Calu3 (cell line): ENCODE results near the gene FBXL12. TPM values are rescaled to one million over a fixed set of nuclear protein-coding genes. Genes with fewer than 3 reads are reported as not detected.
"Not testable (repeated sequence)": the region's sequence is repeated elsewhere in the genome, so short reads cannot be mapped to it uniquely, and the experiment has no call there.

Source experiments
- BruUV-seq: library from RNA; stranded (reverse); fragments of 400-500 nt; replicated peaks from 2 replicates; lab custom pipeline; 2021; lab: Mats Ljungman, UMichigan
- CTCF ChIA-PET: fragments of 300-600 bp; sonication (Branson Sonifier 250); formaldehyde crosslinking; loops from one replicate; lab custom pipeline; 2022; ENCODE audit warnings: antibody characterized with exemption; lab: Charles Lee
- DNase-seq: peaks from one replicate; pipeline ENCODE4 v3.0.0; 2022
- H3K27ac Mint-ChIP-seq: one replicate; pipeline ENCODE4 v1.8.0; 2022; ENCODE audit warnings: mixed read lengths; ENCODE audit not compliant: unreplicated experiment
- H3K27me3 Mint-ChIP-seq: one replicate; pipeline ENCODE4 v1.8.0; 2022; ENCODE audit warnings: mixed read lengths; ENCODE audit not compliant: unreplicated experiment
- H3K36me3 Mint-ChIP-seq: one replicate; pipeline ENCODE4 v1.8.0; 2022; ENCODE audit warnings: mild to moderate bottlenecking, moderate library complexity, mixed read lengths; ENCODE audit not compliant: insufficient read depth, unreplicated experiment
- H3K4me1 Mint-ChIP-seq: one replicate; pipeline ENCODE4 v1.8.0; 2022; ENCODE audit warnings: mild to moderate bottlenecking, low read depth, mixed read lengths; ENCODE audit not compliant: unreplicated experiment
- H3K4me3 Mint-ChIP-seq: one replicate; pipeline ENCODE4 v1.8.0; 2022; ENCODE audit warnings: mild to moderate bottlenecking, low read depth, moderate library complexity, mixed read lengths; ENCODE audit not compliant: unreplicated experiment
- H3K9me3 Mint-ChIP-seq: one replicate; pipeline ENCODE4 v1.8.0; 2022; ENCODE audit warnings: low read depth, mixed read lengths; ENCODE audit not compliant: unreplicated experiment
- intact Hi-C: fragments of 100-400 bp; cut with micrococcal nuclease; formaldehyde crosslinking; loops from one replicate; pipeline ENCODE4 v1.10.0; 2022; ENCODE audit not compliant: unreplicated experiment
- total RNA-seq: library from RNA; stranded (reverse); gene quantifications from 2 replicates; pipeline ENCODE4 v1.2.3, GENCODE V29; 2022
- TF ChIP-seq, protein P1 (sequence below): fragments of 200-600 bp; IDR thresholded peaks from one replicate; pipeline ENCODE4 v1.8.0; 2022; ENCODE audit warnings: antibody characterized with exemption; ENCODE audit not compliant: unreplicated experiment

FBXL12 gene
- total RNA-seq, 1 experiment from 2014 or later: 20.7 TPM

DNA sequence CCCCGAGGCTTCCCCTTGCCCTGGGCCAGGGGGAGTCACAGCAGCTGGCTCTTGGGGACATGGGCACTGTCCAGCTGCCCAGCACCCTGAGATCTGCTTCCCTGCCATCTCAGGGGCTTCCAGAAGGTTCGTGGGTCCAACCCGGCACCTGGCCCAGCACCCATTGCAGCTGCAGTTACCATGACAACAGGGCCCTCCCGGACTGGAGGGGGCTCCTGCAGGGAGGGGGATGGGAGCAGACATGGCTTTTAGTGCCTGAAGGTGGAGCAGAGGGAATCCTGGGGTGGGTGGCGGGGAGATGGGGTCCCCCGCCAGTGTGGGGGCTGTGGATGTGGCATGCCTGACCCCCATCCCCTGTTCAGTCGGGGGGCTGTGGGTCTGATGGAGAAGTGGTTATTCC is 30.9 kb upstream of the FBXL12 start:
- Mint-ChIP-seq H3K27me3 (no peaks in the 10 kb centered on the region), H3K27ac (no peak overlapping the region), H3K9me3 (peaks cover 2% of the 10 kb centered on the region), H3K4me3 (no peak overlapping the region), H3K4me1 (no peaks in the 10 kb centered on the region), H3K36me3 (peaks cover 15% of the 10 kb centered on the region)
- no TSS peak for BruUV-seq
- TF ChIP-seq, protein P1, sequence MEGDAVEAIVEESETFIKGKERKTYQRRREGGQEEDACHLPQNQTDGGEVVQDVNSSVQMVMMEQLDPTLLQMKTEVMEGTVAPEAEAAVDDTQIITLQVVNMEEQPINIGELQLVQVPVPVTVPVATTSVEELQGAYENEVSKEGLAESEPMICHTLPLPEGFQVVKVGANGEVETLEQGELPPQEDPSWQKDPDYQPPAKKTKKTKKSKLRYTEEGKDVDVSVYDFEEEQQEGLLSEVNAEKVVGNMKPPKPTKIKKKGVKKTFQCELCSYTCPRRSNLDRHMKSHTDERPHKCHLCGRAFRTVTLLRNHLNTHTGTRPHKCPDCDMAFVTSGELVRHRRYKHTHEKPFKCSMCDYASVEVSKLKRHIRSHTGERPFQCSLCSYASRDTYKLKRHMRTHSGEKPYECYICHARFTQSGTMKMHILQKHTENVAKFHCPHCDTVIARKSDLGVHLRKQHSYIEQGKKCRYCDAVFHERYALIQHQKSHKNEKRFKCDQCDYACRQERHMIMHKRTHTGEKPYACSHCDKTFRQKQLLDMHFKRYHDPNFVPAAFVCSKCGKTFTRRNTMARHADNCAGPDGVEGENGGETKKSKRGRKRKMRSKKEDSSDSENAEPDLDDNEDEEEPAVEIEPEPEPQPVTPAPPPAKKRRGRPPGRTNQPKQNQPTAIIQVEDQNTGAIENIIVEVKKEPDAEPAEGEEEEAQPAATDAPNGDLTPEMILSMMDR: no peak
- CTCF ChIA-PET: no interaction called here
- intact Hi-C loops: no loop called here
- no peak for DNase-seq

DNA sequence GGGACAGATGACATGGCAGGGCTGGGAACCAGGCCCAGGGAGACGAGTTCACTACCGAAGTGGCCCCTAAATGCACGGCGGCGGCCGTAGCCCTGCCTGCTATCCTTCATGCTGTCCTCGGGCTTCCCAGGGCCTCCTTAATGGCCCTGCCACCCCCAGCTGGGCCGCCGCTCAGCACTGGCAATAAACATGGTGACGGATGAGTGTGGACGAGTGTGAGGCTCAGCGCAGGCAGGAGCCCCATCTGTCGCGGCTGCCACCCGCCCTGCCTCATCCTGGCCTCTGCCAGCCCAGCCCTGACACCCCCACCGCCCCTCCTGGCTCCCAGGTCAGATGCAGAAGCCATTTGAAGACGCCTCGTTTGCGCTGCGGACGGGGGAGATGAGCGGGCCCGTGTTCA is 29.9 kb upstream of the FBXL12 start:
- no peak for DNase-seq
- Mint-ChIP-seq H3K36me3 (peaks cover 18% of the 10 kb centered on the region), H3K27ac (no peak overlapping the region), H3K4me1 (no peaks in the 10 kb centered on the region), H3K9me3 (peaks cover 1% of the 10 kb centered on the region), H3K27me3 (no peaks in the 10 kb centered on the region), H3K4me3 (no peak overlapping the region)
- intact Hi-C loops: no loop called here
- CTCF ChIA-PET: interaction anchor here (0.6 kb wide), 1 partner anchor 15 kb away, joined by 3 read pairs; no protein-coding TSS in a partner anchor
- BruUV-seq: no TSS peak
- TF ChIP-seq, protein P1: no peak

DNA sequence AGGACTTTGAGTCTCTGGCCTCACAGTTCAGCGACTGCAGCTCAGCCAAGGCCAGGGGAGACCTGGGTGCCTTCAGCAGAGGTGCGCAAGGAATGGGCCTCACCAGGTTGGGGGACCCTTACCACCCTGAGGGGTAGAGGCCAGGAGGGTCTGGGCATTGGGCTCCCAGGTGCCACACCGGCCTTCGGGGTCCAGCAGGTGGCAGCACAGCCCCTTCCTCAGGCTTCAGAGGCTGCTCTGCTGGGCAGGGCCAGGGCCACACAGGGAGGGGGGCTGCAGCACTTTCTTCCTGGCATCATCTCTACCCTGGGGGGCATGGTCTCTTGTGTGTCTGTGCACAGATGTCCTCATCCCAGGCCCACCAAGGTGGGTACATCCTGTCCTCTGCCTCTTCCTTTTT is 29.2 kb upstream of the FBXL12 start:
- no peak overlapping the region for H3K4me3 Mint-ChIP-seq
- no peaks in the 10 kb centered on the region for H3K9me3 Mint-ChIP-seq
- CTCF ChIA-PET: no interaction called here
- H3K27ac Mint-ChIP-seq: no peak overlapping the region
- intact Hi-C loops: no loop called here
- no peaks in the 10 kb centered on the region for H3K27me3 Mint-ChIP-seq
- TF ChIP-seq, protein P1: no peak
- no TSS peak for BruUV-seq
- H3K36me3 Mint-ChIP-seq: peaks cover 23% of the 10 kb centered on the region
- peak; percentile 35 for DNase-seq
- no peaks in the 10 kb centered on the region for H3K4me1 Mint-ChIP-seq

DNA sequence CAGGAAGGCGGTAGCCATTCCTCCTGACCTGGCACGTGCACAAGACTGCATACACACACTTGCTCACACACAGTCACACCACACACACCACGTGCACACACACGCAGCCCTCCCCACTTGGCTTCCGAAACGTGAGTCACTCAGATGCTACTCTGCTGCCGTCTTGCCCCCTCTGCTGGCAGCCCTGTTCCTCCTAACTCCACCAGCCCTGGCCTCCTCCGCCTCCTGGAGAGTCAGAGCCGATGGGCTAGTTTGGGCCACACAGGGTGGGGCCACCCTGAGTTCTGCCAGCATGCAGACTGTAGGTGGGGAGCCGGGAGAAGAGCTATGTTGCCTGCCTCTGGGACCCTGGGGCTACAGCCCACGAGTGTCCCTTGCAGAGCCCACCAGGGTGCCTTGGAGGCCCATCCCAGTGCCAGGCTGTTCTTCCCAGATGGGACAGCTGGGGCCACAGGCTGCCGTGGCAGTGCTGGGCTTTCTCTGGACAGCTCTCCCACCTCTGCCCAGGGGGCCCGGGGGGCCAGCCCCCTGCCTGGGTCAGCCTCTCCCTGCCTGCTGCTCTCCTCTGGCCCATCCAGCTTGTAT is 28.3 kb upstream of the FBXL12 start:
- CTCF ChIA-PET: no interaction called here
- Mint-ChIP-seq H3K27ac (peak overlapping the region; percentile 35), H3K9me3 (no peaks in the 10 kb centered on the region), H3K36me3 (peaks cover 23% of the 10 kb centered on the region), H3K4me3 (no peak overlapping the region), H3K4me1 (no peaks in the 10 kb centered on the region), H3K27me3 (no peaks in the 10 kb centered on the region)
- intact Hi-C loops: no loop called here
- TF ChIP-seq, protein P1: peak; percentile 38
- DNase-seq: peak; percentile 55
- BruUV-seq: no TSS peak

DNA sequence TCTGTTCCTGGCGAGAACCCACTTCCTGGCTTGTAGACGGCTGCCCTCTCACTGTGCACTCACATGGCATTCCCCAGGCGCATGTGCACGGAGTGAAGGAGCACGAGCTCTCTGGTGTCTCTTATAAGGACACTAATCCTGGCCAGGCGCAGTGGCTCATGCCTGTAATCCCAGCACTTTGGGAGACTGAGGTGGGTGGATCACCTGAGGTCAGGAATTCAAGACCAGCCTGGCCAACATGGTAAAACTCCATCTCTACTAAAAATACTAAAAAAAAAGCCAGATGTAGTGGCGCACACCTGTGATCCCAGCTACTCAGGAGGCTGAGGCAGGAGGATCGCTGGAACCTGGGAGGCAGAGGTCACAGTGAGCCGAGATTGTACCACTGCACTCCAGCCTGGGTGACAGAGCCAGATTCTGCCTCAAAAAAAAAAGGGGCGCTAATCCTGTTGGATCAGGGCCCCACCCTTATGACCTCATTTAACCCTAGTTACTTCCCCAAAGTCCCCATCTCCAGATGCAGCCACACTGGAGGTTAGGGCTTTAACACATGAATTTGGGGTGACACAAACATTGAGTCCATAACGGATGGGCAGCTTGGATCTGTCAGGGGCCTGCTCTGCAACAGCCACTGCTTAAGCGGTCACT is 24.9 kb upstream of the FBXL12 start:
- H3K9me3 Mint-ChIP-seq, H3K4me3 Mint-ChIP-seq, DNase-seq, H3K27ac Mint-ChIP-seq, H3K27me3 Mint-ChIP-seq, H3K4me1 Mint-ChIP-seq, BruUV-seq, intact Hi-C loops, CTCF ChIA-PET: not testable (repeated sequence)
- H3K36me3 Mint-ChIP-seq: peaks cover 40% of the 10 kb centered on the region
